ENCODE data around the gene AJUBA. TPM values are rescaled to one million over a fixed set of nuclear protein-coding genes. Genes with fewer than 3 reads are reported as not detected.

AJUBA gene
- total and polyA plus RNA-seq, 2 experiments from 2014 or later: 17.8 to 70.7 TPM

DNA sequence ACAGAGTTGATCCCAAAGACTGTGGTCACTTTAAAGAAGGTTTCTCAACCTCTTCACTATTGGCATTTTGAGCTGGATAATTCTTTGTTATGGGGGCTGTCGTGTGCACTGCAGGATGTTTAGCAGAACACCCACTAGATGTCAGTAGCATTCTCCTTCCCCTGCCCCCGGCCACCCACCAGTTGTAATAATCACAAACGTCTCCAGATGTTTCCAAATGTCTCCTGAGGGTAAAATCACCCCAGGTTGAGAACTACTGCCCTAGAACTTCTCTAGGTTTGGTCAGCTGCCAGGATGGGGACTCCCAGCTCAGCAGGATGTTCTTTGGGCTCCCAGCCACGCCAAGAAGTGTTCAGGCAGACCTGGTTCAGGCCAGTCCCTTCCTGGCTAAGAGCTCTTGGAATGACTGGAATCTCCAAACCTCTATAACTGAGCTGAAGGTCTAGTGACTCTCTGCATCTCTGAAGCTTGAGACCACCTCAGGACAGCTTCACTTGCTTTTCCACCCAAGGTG, 12.5 kb upstream of the AJUBA start:
- H3K4me3 ChIP-seq: no peak overlapping the region
- no peaks in the 10 kb centered on the region for H4K20me1 ChIP-seq (ENCODE audit: insufficient read depth)
- no peaks in the 10 kb centered on the region for H3K27me3 ChIP-seq (replicated peaks; ENCODE audit: insufficient read depth)
- H3K9me3 ChIP-seq (ENCODE audit: low read depth): no peaks in the 10 kb centered on the region
- WGBS, 2 experiments (ENCODE audit: low coverage in 1 of 2, low lambda C conversion rate in 2 of 2, missing lambda C conversion rate in 2 of 2): 2 to 3% methylated on average over 4 of the region's 4 CpGs
- peak overlapping the region; percentile 26 for H3K4me2 ChIP-seq (ENCODE audit: unreplicated experiment)
- peak overlapping the region; percentile 53 for H2AFZ ChIP-seq
- in situ Hi-C loops (cut with MboI): loop anchor here (5.0 kb wide), 1 partner anchor 57 kb away; no protein-coding TSS in a partner anchor
- no peaks in the 10 kb centered on the region for H3K9me2 ChIP-seq (ENCODE audit: insufficient read depth)
- no peaks in the 10 kb centered on the region for H3F3A ChIP-seq (ENCODE audit: insufficient read depth)
- peaks cover 9% of the 10 kb centered on the region for H3K4me1 ChIP-seq (ENCODE audit: insufficient read depth)
- no peaks in the 10 kb centered on the region for H3K36me3 ChIP-seq (ENCODE audit: low read depth)
- H3K79me2 ChIP-seq (ENCODE audit: insufficient read depth): no peaks in the 10 kb centered on the region
- no peak for TF ChIP-seq EZH2 (IDR thresholded peaks at IDR 0.05; ENCODE audit: insufficient read depth, poor library complexity, severe bottlenecking)
- TF ChIP-seq EZH2phosphoT487 (IDR thresholded peaks at IDR 0.05; ENCODE audit: insufficient read depth, low read depth): no peak
- H3K27ac ChIP-seq: peak overlapping the region; percentile 9; the same call in 1 of the 2 replicates
- peak overlapping the region; percentile 34; the same call in 1 of the 2 replicates for H3K9ac ChIP-seq
- DNase-seq: peak; percentile 64

DNA sequence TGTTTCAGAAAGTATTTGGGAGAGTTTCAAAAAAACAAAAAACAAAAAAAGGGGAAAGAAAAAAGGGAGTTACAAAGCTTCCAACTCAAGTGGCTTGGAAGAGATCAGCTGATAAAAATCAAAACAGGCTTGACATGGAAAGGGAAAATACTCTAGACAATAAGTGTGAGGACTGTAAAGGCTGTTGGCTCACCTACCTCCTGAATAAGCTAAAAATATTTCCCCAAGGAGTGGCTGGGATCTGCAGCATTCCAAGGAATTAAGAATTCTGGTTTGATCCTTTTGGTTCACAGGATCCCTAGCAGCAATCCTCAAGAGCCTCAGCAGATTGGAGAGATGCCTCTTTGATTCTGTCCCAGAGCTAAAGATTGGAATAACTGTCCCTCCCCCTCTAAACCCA, 11.2 kb upstream of the AJUBA start:
- no peak overlapping the region for H3K4me3 ChIP-seq
- H4K20me1 ChIP-seq (ENCODE audit: insufficient read depth): no peaks in the 10 kb centered on the region
- H3F3A ChIP-seq (ENCODE audit: insufficient read depth): no peaks in the 10 kb centered on the region
- no peaks in the 10 kb centered on the region for H3K36me3 ChIP-seq (ENCODE audit: low read depth)
- H3K9me3 ChIP-seq (ENCODE audit: low read depth): no peaks in the 10 kb centered on the region
- no peak for DNase-seq
- TF ChIP-seq EZH2phosphoT487 (IDR thresholded peaks at IDR 0.05; ENCODE audit: insufficient read depth, low read depth) (no peak), EZH2 (IDR thresholded peaks at IDR 0.05; ENCODE audit: insufficient read depth, poor library complexity, severe bottlenecking) (no peak)
- in situ Hi-C loops (cut with MboI): loop anchor here (5.0 kb wide), 1 partner anchor 59 kb away; no protein-coding TSS in a partner anchor
- no peaks in the 10 kb centered on the region for H3K9me2 ChIP-seq (ENCODE audit: insufficient read depth)
- H3K4me2 ChIP-seq (ENCODE audit: unreplicated experiment): no peak overlapping the region
- H2AFZ ChIP-seq: no peak overlapping the region
- no peaks in the 10 kb centered on the region for H3K27me3 ChIP-seq (replicated peaks; ENCODE audit: insufficient read depth)
- H3K4me1 ChIP-seq (ENCODE audit: insufficient read depth): peaks cover 9% of the 10 kb centered on the region
- H3K79me2 ChIP-seq (ENCODE audit: insufficient read depth): no peaks in the 10 kb centered on the region
- no peak overlapping the region for H3K9ac ChIP-seq
- H3K27ac ChIP-seq: no peak overlapping the region

DNA sequence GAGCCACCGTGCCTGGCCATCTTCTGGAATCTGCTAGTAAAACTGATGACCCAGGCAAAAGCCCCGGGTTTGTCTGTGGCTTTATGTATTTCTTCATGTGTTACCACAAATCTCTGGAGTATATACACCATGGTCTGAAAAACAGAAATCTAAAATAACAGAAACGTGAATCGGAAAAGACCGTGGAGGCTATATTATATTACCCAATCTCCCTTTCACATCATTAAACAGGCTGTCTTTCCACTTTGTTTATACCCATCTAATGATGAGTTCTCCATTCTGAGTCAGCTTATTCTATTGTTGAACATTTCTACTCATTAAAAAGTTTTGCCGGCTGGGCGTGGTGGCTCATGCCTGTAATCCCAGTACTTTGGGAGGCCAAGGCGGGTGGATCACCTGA, 9.5 kb upstream of the AJUBA start:
- Histone ChIP-seq H3K4me2 (ENCODE audit: unreplicated experiment) (no peak overlapping the region), H3K79me2 (ENCODE audit: insufficient read depth) (no peaks in the 10 kb centered on the region), H3K9ac (no peak overlapping the region), H3K27me3 (replicated peaks; ENCODE audit: insufficient read depth) (no peaks in the 10 kb centered on the region), H3K9me3 (ENCODE audit: low read depth) (no peaks in the 10 kb centered on the region), H3F3A (ENCODE audit: insufficient read depth) (no peaks in the 10 kb centered on the region), H3K9me2 (ENCODE audit: insufficient read depth) (no peaks in the 10 kb centered on the region), H2AFZ (no peak overlapping the region), H3K4me1 (ENCODE audit: insufficient read depth) (peaks cover 9% of the 10 kb centered on the region), H3K27ac (no peak overlapping the region), H4K20me1 (ENCODE audit: insufficient read depth) (no peaks in the 10 kb centered on the region), H3K36me3 (ENCODE audit: low read depth) (no peaks in the 10 kb centered on the region), H3K4me3 (no peak overlapping the region)
- in situ Hi-C loops (cut with MboI): loop anchor here (5.0 kb wide), 1 partner anchor 60 kb away; no protein-coding TSS in a partner anchor
- 92 to 96% methylated on average over 8 of the region's 8 CpGs for WGBS, 2 experiments (ENCODE audit: low coverage in 1 of 2, low lambda C conversion rate in 2 of 2, missing lambda C conversion rate in 2 of 2)
- no peak for TF ChIP-seq EZH2 (IDR thresholded peaks at IDR 0.05; ENCODE audit: insufficient read depth, poor library complexity, severe bottlenecking)
- no peak for TF ChIP-seq EZH2phosphoT487 (IDR thresholded peaks at IDR 0.05; ENCODE audit: insufficient read depth, low read depth)
- no peak for DNase-seq

DNA sequence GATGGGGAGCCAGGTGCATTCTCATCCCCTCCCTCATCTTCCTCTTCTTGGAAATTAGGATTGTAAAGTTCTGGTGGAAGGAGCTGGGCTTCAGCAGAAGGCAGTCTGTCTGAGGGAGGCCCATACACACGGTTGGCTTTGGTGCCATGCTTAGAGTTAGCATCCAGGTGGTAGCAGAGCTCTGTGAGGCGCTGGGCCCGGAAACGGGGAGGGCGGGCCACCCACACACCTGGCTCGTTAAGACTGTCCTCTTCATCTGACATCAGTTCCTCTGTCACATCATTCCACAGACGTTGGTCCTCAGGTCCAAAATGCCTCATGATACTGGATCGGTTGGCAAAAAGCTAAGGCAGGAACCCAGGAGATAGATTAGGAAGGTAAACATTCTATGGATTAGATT, 4.9 kb upstream of the AJUBA start:
- Histone ChIP-seq H3K4me2 (ENCODE audit: unreplicated experiment) (no peak overlapping the region), H3K27me3 (replicated peaks; ENCODE audit: insufficient read depth) (no peaks in the 10 kb centered on the region), H3K9ac (no peak overlapping the region), H3F3A (ENCODE audit: insufficient read depth) (peaks cover 8% of the 10 kb centered on the region; the same call in 1 of the 2 replicates), H3K79me2 (ENCODE audit: insufficient read depth) (peaks cover 12% of the 10 kb centered on the region), H3K4me1 (ENCODE audit: insufficient read depth) (no peaks in the 10 kb centered on the region), H3K4me3 (no peak overlapping the region), H3K9me2 (ENCODE audit: insufficient read depth) (no peaks in the 10 kb centered on the region), H2AFZ (no peak overlapping the region), H3K9me3 (ENCODE audit: low read depth) (no peaks in the 10 kb centered on the region), H4K20me1 (ENCODE audit: insufficient read depth) (no peaks in the 10 kb centered on the region), H3K36me3 (ENCODE audit: low read depth) (no peaks in the 10 kb centered on the region), H3K27ac (no peak overlapping the region)
- TF ChIP-seq EZH2phosphoT487 (IDR thresholded peaks at IDR 0.05; ENCODE audit: insufficient read depth, low read depth): no peak
- TF ChIP-seq EZH2 (IDR thresholded peaks at IDR 0.05; ENCODE audit: insufficient read depth, poor library complexity, severe bottlenecking): no peak
- in situ Hi-C loops (cut with MboI): no loop called here
- 87% methylated on average over 8 of the region's 8 CpGs for WGBS, 2 experiments (ENCODE audit: low coverage in 1 of 2, low lambda C conversion rate in 2 of 2, missing lambda C conversion rate in 2 of 2)
- DNase-seq: no peak

Data from GM23248 (cell line).